H9 (cell line): ENCODE data around the gene NOL11. TPM values are rescaled to one million over a fixed set of nuclear protein-coding genes. Genes with fewer than 3 reads are reported as not detected.
A peak's percentile ranks its signal among the peaks of the same experiment; 100 is the strongest.

Source experiments
- DNase-seq: peaks from one replicate; pipeline ENCODE4 v3.0.0-alpha.2; 2017
- H2AFZ ChIP-seq: one replicate; pipeline ENCODE4 v1.6.1; 2013; ENCODE audit warnings: mild to moderate bottlenecking, low read length, control low read depth, moderate library complexity
- H2AK5ac ChIP-seq: 2 replicates; pipeline ENCODE4 v1.6.1; 2013; ENCODE audit warnings: low read length, control low read depth, mixed read lengths; ENCODE audit not compliant: insufficient read length
- H2BK120ac ChIP-seq: one replicate; pipeline ENCODE4 v1.6.1; 2013; ENCODE audit warnings: low read depth, mild to moderate bottlenecking, low read length, control low read depth, inconsistent platforms; ENCODE audit not compliant: poor library complexity, severe bottlenecking
- H2BK12ac ChIP-seq: 2 replicates; pipeline ENCODE4 v1.6.1; 2013; ENCODE audit warnings: low read length, control low read depth, mixed read lengths, low read depth; ENCODE audit not compliant: insufficient read length
- H2BK15ac ChIP-seq: 2 replicates; pipeline ENCODE4 v1.6.1; 2013; ENCODE audit warnings: low read depth, low read length, control low read depth
- H2BK20ac ChIP-seq: one replicate; pipeline ENCODE4 v1.6.1; 2013; ENCODE audit warnings: low read depth, mild to moderate bottlenecking, low read length, control low read depth, inconsistent platforms; ENCODE audit not compliant: poor library complexity, severe bottlenecking
- H2BK5ac ChIP-seq: 2 replicates; pipeline ENCODE4 v1.6.1; 2013; ENCODE audit warnings: low read length, control low read depth, mixed read lengths; ENCODE audit not compliant: insufficient read length
- H3K14ac ChIP-seq: 2 replicates; pipeline ENCODE4 v1.6.1; 2013; ENCODE audit warnings: low read length, control low read depth; ENCODE audit not compliant: insufficient read depth
- H3K18ac ChIP-seq: 2 replicates; pipeline ENCODE4 v1.6.1; 2013; ENCODE audit warnings: low read depth, mild to moderate bottlenecking, mixed read lengths, low read length, control low read depth; ENCODE audit not compliant: insufficient read length
- H3K23ac ChIP-seq: 2 replicates; pipeline ENCODE4 v1.6.1; 2013; ENCODE audit warnings: low read length, control low read depth, mixed read lengths, low read depth; ENCODE audit not compliant: insufficient read length
- H3K23me2 ChIP-seq: 2 replicates; pipeline ENCODE4 v1.6.1; 2013; ENCODE audit warnings: low read depth, mild to moderate bottlenecking, mixed read lengths, low read length, control low read depth; ENCODE audit not compliant: insufficient read length, poor library complexity, severe bottlenecking
- H3K27ac ChIP-seq: 2 replicates; pipeline ENCODE4 v1.5.1; 2013; ENCODE audit warnings: low read length, control low read depth, mixed read lengths, low read depth; ENCODE audit not compliant: insufficient read length
- H3K27me3 ChIP-seq: 2 replicates; pipeline ENCODE4 v1.6.1; 2013; ENCODE audit warnings: low read length, control low read depth, inconsistent platforms; ENCODE audit not compliant: insufficient read depth
- H3K4ac ChIP-seq: 2 replicates; pipeline ENCODE4 v1.6.1; 2013; ENCODE audit warnings: low read depth, mild to moderate bottlenecking, control low read depth, inconsistent platforms, low read length, moderate library complexity
- H3K4me1 ChIP-seq: 2 replicates; pipeline ENCODE4 v1.6.1; 2013; ENCODE audit warnings: low read length, control low read depth, inconsistent platforms; ENCODE audit not compliant: insufficient read depth
- H3K4me2 ChIP-seq: 2 replicates; pipeline ENCODE4 v1.6.1; 2013; ENCODE audit warnings: low read length, control low read depth, mixed read lengths; ENCODE audit not compliant: insufficient read length, insufficient read depth
- H3K56ac ChIP-seq: 2 replicates; pipeline ENCODE4 v1.6.1; 2013; ENCODE audit warnings: low read depth, mild to moderate bottlenecking, mixed read lengths, low read length, control low read depth; ENCODE audit not compliant: insufficient read length
- H3K79me1 ChIP-seq: 2 replicates; pipeline ENCODE4 v1.6.1; 2013; ENCODE audit warnings: low read depth, mild to moderate bottlenecking, moderate library complexity, low read length, control low read depth, inconsistent platforms; ENCODE audit not compliant: insufficient read depth, poor library complexity, severe bottlenecking
- H3K79me2 ChIP-seq: 2 replicates; pipeline ENCODE4 v1.6.1; 2013; ENCODE audit warnings: low read length, control low read depth, inconsistent platforms; ENCODE audit not compliant: insufficient read depth
- H3K9ac ChIP-seq: 2 replicates; pipeline ENCODE4 v1.6.1; 2013; ENCODE audit warnings: low read length, control low read depth, mixed read lengths; ENCODE audit not compliant: insufficient read length; ENCODE audit errors: extremely low read depth
- H3K9me3 ChIP-seq: one replicate; pipeline ENCODE4 v1.6.1; 2013; ENCODE audit warnings: low read depth, low read length, inconsistent platforms; ENCODE audit not compliant: control insufficient read depth
- H3T11ph ChIP-seq: one replicate; pipeline ENCODE4 v1.6.1; 2013; ENCODE audit warnings: mild to moderate bottlenecking, low read length, control low read depth, inconsistent platforms
- H4K20me1 ChIP-seq: one replicate; pipeline ENCODE4 v1.6.1; 2013; ENCODE audit not compliant: control insufficient read depth, insufficient read length, insufficient read depth
- H4K5ac ChIP-seq: 2 replicates; pipeline ENCODE4 v1.6.1; 2013; ENCODE audit warnings: low read depth, mild to moderate bottlenecking, mixed read lengths, low read length, control low read depth; ENCODE audit not compliant: insufficient read length
- H4K8ac ChIP-seq: replicated peaks from 2 replicates; pipeline ENCODE4 v1.6.1; 2013; ENCODE audit warnings: low read length, control low read depth, mixed read lengths, low read depth; ENCODE audit not compliant: insufficient read length
- H4K91ac ChIP-seq: 2 replicates; pipeline ENCODE4 v1.6.1; 2013; ENCODE audit warnings: low read depth, mild to moderate bottlenecking, moderate library complexity, mixed read lengths, low read length, control low read depth; ENCODE audit not compliant: insufficient read length
- H3K27ac Mint-ChIP-seq, 3 experiments: 2 replicates in 2 of 3; 3 replicates in 1 of 3; pipeline ENCODE4 v1.8.0; 2020 to 2021; ENCODE audit warnings: mixed read lengths in 3 of 3, mild to moderate bottlenecking in 1 of 3, moderate library complexity in 1 of 3
- H3K27me3 Mint-ChIP-seq: 2 replicates; pipeline ENCODE4 v1.8.0; 2021; ENCODE audit warnings: low read depth, mild to moderate bottlenecking, moderate library complexity, mixed read lengths
- H3K36me3 Mint-ChIP-seq, 3 experiments: 2 replicates in 2 of 3; 3 replicates in 1 of 3; pipeline ENCODE4 v1.8.0; 2020 to 2021; ENCODE audit warnings: low read depth in 3 of 3, mixed read lengths in 3 of 3; ENCODE audit not compliant: insufficient read depth in 1 of 3
- H3K4me1 Mint-ChIP-seq, 2 experiments: 2 replicates each; pipeline ENCODE4 v1.8.0; 2020; ENCODE audit warnings: mixed read lengths in 2 of 2
- H3K4me3 Mint-ChIP-seq, 2 experiments: 2 replicates in 1 of 2; 3 replicates in 1 of 2; pipeline ENCODE4 v1.8.0; 2020 to 2021; ENCODE audit warnings: mild to moderate bottlenecking in 2 of 2, mixed read lengths in 2 of 2, moderate library complexity in 1 of 2
- H3K9me3 Mint-ChIP-seq, 2 experiments: 2 replicates in 1 of 2; 3 replicates in 1 of 2; pipeline ENCODE4 v1.8.0; 2020; ENCODE audit warnings: mild to moderate bottlenecking in 2 of 2, mixed read lengths in 2 of 2, moderate library complexity in 1 of 2
- CTCF ChIP-seq: fragments of 200-600 bp; sonication (generic); conservative IDR thresholded peaks from 3 replicates; pipeline ENCODE4 v1.8.0; 2021; ENCODE audit warnings: antibody characterized with exemption, mild to moderate bottlenecking
- WGBS: extraction: QIAGEN DNeasy Blood & Tissue Kit; methylation state at CpG from one replicate; pipeline ENCODE4 v1.1.7; 2013; ENCODE audit warnings: missing lambda C conversion rate, low lambda C conversion rate, mixed read lengths; ENCODE audit not compliant: insufficient read length; ENCODE audit errors: extremely low coverage; 5-methylcytosine and 5-hydroxymethylcytosine counted together
- total RNA-seq: library from RNA; stranded (reverse); gene quantifications from 2 replicates; pipeline ENCODE4 v1.2.1, GENCODE V29; 2021

Gene NOL11
- total RNA-seq, 1 experiment from 2014 or later: 114 TPM

DNA sequence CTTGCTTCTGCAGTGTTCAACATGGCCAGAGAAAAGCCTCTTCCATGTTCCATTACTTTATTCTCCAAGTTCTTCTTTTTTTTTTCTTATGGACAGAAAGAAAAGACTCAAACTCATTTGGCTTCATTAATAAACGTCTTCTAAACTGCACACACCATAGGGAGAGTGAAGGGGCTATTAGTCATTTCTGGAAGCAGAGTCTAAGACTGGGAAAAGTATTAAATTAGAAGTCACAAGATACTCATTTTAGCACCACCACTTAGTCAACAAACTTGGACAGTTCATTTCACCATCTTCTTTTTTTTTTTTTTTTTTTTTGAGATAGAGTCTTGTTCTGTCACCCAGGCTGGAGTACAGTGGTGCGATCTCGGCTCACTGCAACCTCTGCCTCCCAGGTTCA, 52.8 kb downstream of the NOL11 start:
- Mint-ChIP-seq H3K4me1 (peaks cover 5 to 11% of the 10 kb centered on the region in 2 experiments), H3K4me3 (no peak overlapping the region), H3K27me3 (no peaks in the 10 kb centered on the region), H3K9me3 (no peaks in the 10 kb centered on the region), H3K27ac (peak overlapping the region in 1 of 3 experiments; percentile 61; a peak in 1 of 7 replicates), H3K36me3 (no peaks in the 10 kb centered on the region; a peak in 2 of 7 replicates)
- no peaks in the 10 kb centered on the region for H3K23me2 ChIP-seq
- no peak overlapping the region for H2AFZ ChIP-seq
- H3K79me2 ChIP-seq: no peaks in the 10 kb centered on the region
- H3K14ac ChIP-seq: no peak overlapping the region
- no peaks in the 10 kb centered on the region for H3K79me1 ChIP-seq
- no peak overlapping the region for H4K8ac ChIP-seq
- DNase-seq: no peak
- no peaks in the 10 kb centered on the region for H3K27me3 ChIP-seq
- H3K27ac ChIP-seq: no peak overlapping the region
- H2BK120ac ChIP-seq: no peak overlapping the region
- no peak overlapping the region for H3K23ac ChIP-seq
- H3K18ac ChIP-seq: no peak overlapping the region
- no peak overlapping the region for H2BK5ac ChIP-seq
- H4K5ac ChIP-seq: no peak overlapping the region
- no peaks in the 10 kb centered on the region for H4K20me1 ChIP-seq
- no CpG with 5 or more reads among the region's 3 CpGs for WGBS
- no peak for TF ChIP-seq CTCF
- no peaks in the 10 kb centered on the region; the same call in 1 of the 2 replicates for H3K4me1 ChIP-seq
- H3K9me3 ChIP-seq: no peaks in the 10 kb centered on the region
- H2AK5ac ChIP-seq: no peak overlapping the region
- no peak overlapping the region for H2BK15ac ChIP-seq
- no peak overlapping the region for H4K91ac ChIP-seq
- H3K56ac ChIP-seq: no peak overlapping the region
- H3T11ph ChIP-seq: no peak overlapping the region
- H2BK12ac ChIP-seq: no peak overlapping the region
- no peak overlapping the region for H3K4me2 ChIP-seq
- no peak overlapping the region for H3K4ac ChIP-seq
- H3K9ac ChIP-seq: no peak overlapping the region
- H2BK20ac ChIP-seq: no peak overlapping the region
